ENCODE measurements around the gene TMEM207.

- TF ChIP-seq POLR2A (IDR thresholded peaks at IDR 0.05; ENCODE audit: low read length), result no peak
- TF ChIP-seq GATA1 (IDR thresholded peaks at IDR 0.05; ENCODE audit: low read depth, low read length), result no peak
Observed at GRCh38 chr3:190380184-190380583, 69.5 kb downstream of the TMEM207 start.

All from erythroblast (primary cell).